Adrenal gland (tissue), 5 donors: ENCODE measurements around the gene PRICKLE2.

ENCODE experiments used
- CTCF ChIP-seq, 6 experiments: fragments of 450-650 bp in 4 of 6; fragments of 200-600 bp in 2 of 6; sonication (generic) in 1 of 6; IDR thresholded peaks; 1 replicate in 5 of 6; 2 replicates in 1 of 6; pipeline versions ENCODE4 v1.5.1 to v1.8.0; 2016 to 2021; ENCODE audit warnings: antibody characterized with exemption in 6 of 6, mild to moderate bottlenecking in 2 of 6, moderate library complexity in 1 of 6
- POLR2A ChIP-seq, 2 donors: fragments of 450-650 bp; IDR thresholded peaks; one replicate each; pipeline ENCODE4 v1.6.1; 2017; ENCODE audit warnings: antibody characterized with exemption in 2 of 2, mild to moderate bottlenecking in 2 of 2, moderate library complexity in 1 of 2
- donor health status: DM: no; HTN: no; CAD: no.

- TF ChIP-seq CTCF (IDR thresholded peaks at IDR 0.05) (no peak), POLR2A (IDR thresholded peaks at IDR 0.05) (no peak)
Observed at GRCh38 chr3:64123931-64124330, 101.3 kb downstream of the PRICKLE2 start.
